Small intestine (tissue), 7 donors: ENCODE data around the gene LAS1L. TPM values are rescaled to one million over a fixed set of nuclear protein-coding genes. Genes with fewer than 3 reads are reported as not detected.
"Not testable (repeated sequence)": the region's sequence is repeated elsewhere in the genome, so short reads cannot be mapped to it uniquely, and the experiment has no call there.

Source experiments
- DNase-seq, 2 donors: peaks; one replicate each; pipeline versions ENCODE4 v3.0.0 to v3.0.0-alpha.2; 2013
- FAIRE-seq: peaks from 2 replicates; lab custom pipeline; 2012; peaks lifted over from hg19 to GRCh38; lab: Jason Lieb, UNC
- H3K27ac ChIP-seq, 3 donors: one replicate each; pipeline ENCODE4 v1.5.1; 2013; ENCODE audit warnings: low read length in 2 of 3, mild to moderate bottlenecking in 2 of 3, control low read depth in 1 of 3, inconsistent platforms in 1 of 3, low read depth in 1 of 3, moderate library complexity in 1 of 3
- H3K27me3 ChIP-seq, 3 donors: one replicate each; pipeline ENCODE4 v1.6.1; 2013; ENCODE audit warnings: low read length in 3 of 3, inconsistent platforms in 1 of 3; ENCODE audit not compliant: control insufficient read depth in 3 of 3, insufficient read depth in 3 of 3
- H3K36me3 ChIP-seq, 3 donors: one replicate each; pipeline ENCODE4 v1.6.1; 2013; ENCODE audit warnings: low read length in 3 of 3, inconsistent platforms in 1 of 3, low read depth in 1 of 3, mild to moderate bottlenecking in 1 of 3, moderate library complexity in 1 of 3; ENCODE audit not compliant: control insufficient read depth in 3 of 3, insufficient read depth in 2 of 3
- H3K4me1 ChIP-seq, 3 donors: one replicate each; pipeline ENCODE4 v1.6.1; 2013; ENCODE audit warnings: low read length in 2 of 3, inconsistent platforms in 1 of 3, low read depth in 1 of 3, mild to moderate bottlenecking in 1 of 3, moderate library complexity in 1 of 3; ENCODE audit not compliant: control insufficient read depth in 3 of 3, insufficient read depth in 2 of 3
- H3K4me3 ChIP-seq, 3 donors: one replicate each; pipeline ENCODE4 v1.5.1; 2013; ENCODE audit warnings: low read length in 3 of 3, control low read depth in 1 of 3, inconsistent platforms in 1 of 3, low read depth in 1 of 3, mild to moderate bottlenecking in 1 of 3, moderate library complexity in 1 of 3
- H3K9me3 ChIP-seq, 2 donors: one replicate each; pipeline ENCODE4 v1.6.1; 2013; ENCODE audit warnings: low read depth in 1 of 2, low read length in 1 of 2; ENCODE audit not compliant: control insufficient read depth in 2 of 2, insufficient read depth in 1 of 2
- WGBS, 3 donors: extraction: QIAGEN DNeasy Blood & Tissue Kit; methylation state at CpG; one replicate each; pipeline ENCODE4 v1.1.7; 2013; 5-methylcytosine and 5-hydroxymethylcytosine counted together
- polyA plus RNA-seq, 4 donors: library from polyadenylated mRNA; stranded (reverse) in 3 of 4; unstranded in 1 of 4; fragments of 200-250 nt in 3 of 4; fragments of 120-200 nt in 1 of 4; gene quantifications; one replicate each; pipeline versions ENCODE4 v1.2.1 to v1.2.3, GENCODE V29; 2013
- donor health status: healthy with polysubstance abuse.
- donor health status: control.
- donor health status: control.
- donor health status: Bipolar disorder and iron deficiency.
- donor health status: healthy.

The LAS1L gene
- polyA plus RNA-seq, 4 donors: 7.6 to 26.3 (median 15.0) TPM

GRCh38 chrX:65528705-65529340 lies 5.8 kb downstream of the LAS1L start:
- no peaks in the 10 kb centered on the region for H3K9me3 ChIP-seq
- H3K27me3 ChIP-seq: no peaks in the 10 kb centered on the region
- 39 to 54% (median 53%) methylated on average over 9 of the region's 9 CpGs for whole genome bisulfite sequencing, 3 donors
- H3K4me1 ChIP-seq: peaks cover 0 to 3% (median 1%) of the 10 kb centered on the region in 3 donors
- H3K36me3 ChIP-seq: peaks cover 2 to 36% (median 4%) of the 10 kb centered on the region in 3 donors
- FAIRE-seq: no peak
- H3K27ac ChIP-seq: no peak overlapping the region
- no peak overlapping the region for H3K4me3 ChIP-seq
- peak; percentile 11 to 31 for DNase-seq

DNA sequence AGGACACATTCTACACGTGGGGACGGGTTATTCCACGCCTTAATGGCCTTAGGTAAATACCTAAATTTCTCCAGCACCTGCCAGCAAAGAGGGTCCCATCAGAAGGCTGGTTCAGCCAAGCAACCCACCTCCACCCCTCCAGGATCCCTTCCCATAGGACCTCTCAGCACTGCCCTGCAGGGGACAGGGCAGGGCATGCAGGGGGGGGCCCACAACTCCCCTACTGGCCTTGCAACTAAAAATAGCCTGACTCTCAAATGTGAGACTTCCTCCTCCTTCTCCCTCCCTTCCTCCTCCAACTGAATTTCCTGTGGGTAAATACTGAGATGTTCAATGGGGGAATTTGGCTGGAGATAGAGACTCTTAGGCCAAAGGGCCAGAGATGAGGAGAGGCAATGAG lies 6.3 kb downstream of the LAS1L start:
- H3K27me3 ChIP-seq: no peaks in the 10 kb centered on the region
- peaks cover 4 to 41% (median 4%) of the 10 kb centered on the region in 3 donors for H3K36me3 ChIP-seq
- H3K4me3 ChIP-seq: no peak overlapping the region
- no peak overlapping the region for H3K27ac ChIP-seq
- DNase-seq (no peak), FAIRE-seq (no peak)
- H3K9me3 ChIP-seq: no peaks in the 10 kb centered on the region
- WGBS, 3 donors: 27 to 53% (median 39%) methylated on average over 3 of the region's 3 CpGs
- no peaks in the 10 kb centered on the region for H3K4me1 ChIP-seq

DNA sequence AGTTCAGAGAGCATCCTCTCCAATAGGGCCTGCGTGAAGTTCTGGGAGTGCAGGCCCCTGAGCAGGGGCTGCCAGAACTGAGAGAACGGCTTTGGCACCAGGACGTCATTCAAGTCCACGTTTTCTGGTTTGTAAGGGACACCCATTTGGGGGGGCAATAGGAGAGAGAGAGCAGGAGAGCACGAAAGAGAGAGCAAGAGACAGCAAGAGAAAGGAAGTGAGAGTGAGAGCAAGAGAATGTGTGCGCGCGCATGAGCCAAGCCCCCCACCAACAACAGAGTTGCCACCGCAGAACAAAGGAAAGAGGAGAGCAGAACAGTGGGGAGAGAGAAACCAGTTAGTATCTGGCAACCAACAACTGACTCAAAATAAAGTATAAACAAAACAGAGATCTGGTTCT lies 10.4 kb downstream of the LAS1L start:
- Histone ChIP-seq H3K27ac (no peak overlapping the region), H3K4me3 (no peak overlapping the region), H3K36me3 (peaks cover 4 to 46% (median 4%) of the 10 kb centered on the region in 3 donors), H3K9me3 (no peaks in the 10 kb centered on the region), H3K27me3 (no peaks in the 10 kb centered on the region), H3K4me1 (no peaks in the 10 kb centered on the region)
- DNase-seq (no peak), FAIRE-seq (no peak)
- 89 to 95% (median 90%) methylated on average over 8 to 9 of the region's 9 CpGs for WGBS, 3 donors

GRCh38 chrX:65522739-65523372 lies 11.7 kb downstream of the LAS1L start:
- Histone ChIP-seq H3K4me3 (no peak overlapping the region), H3K9me3 (no peaks in the 10 kb centered on the region), H3K4me1 (no peaks in the 10 kb centered on the region), H3K27me3 (no peaks in the 10 kb centered on the region), H3K36me3 (peaks cover 2 to 44% (median 4%) of the 10 kb centered on the region in 3 donors), H3K27ac (no peak overlapping the region)
- 79 to 84% (median 79%) methylated on average over 3 of the region's 3 CpGs for WGBS, 3 donors
- FAIRE-seq (no peak), DNase-seq (no peak)

DNA sequence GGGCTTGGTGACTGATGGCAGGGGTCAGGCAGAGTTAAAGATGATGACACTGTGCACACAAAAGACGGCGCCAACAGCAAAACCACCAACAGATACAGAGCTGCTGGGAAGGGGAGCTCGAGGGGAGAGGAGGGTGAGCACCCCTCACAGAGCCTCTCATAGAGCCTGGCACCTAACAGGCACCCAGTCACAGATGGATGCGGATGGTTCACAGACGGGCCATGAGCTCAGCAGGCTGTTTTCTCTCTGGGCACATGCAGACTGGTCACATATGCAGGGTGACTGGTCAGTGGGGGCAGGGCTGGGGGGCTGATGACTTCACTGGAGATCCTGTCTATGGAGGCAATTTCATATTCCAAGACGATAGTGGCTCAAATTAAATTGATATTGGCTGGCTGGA lies 15.1 kb downstream of the LAS1L start:
- 77 to 81% (median 78%) methylated on average over 3 to 4 of the region's 6 CpGs for WGBS, 3 donors
- not testable (repeated sequence) for FAIRE-seq
- peaks cover 0 to 46% (median 4%) of the 10 kb centered on the region in 3 donors for H3K36me3 ChIP-seq

DNA sequence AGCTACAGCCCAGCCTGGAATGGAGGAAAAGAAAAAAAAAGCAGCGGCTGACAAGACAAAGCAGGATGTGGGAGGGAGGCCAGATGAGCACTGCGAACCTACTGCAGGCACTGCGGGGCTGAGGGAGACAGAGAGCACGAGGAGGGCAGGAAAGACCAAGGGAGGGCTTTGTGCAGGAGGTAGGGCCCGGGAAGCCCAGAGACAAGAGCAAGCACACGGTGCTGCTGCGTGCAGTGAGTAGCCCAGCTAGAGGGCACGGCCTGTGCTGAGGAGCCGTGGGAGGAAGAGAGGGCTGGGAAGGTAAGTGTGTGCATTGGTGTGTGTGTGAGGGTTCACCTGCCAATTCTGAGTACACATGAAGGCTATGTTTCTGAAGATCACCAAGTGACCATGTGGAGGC lies 15.6 kb downstream of the LAS1L start:
- not testable (repeated sequence) for H3K4me3 ChIP-seq, DNase-seq, H3K27ac ChIP-seq, H3K9me3 ChIP-seq, H3K4me1 ChIP-seq, FAIRE-seq, H3K27me3 ChIP-seq
- 71 to 88% (median 79%) methylated on average over 4 of the region's 9 CpGs for WGBS, 3 donors
- H3K36me3 ChIP-seq: peaks cover 0 to 46% (median 3%) of the 10 kb centered on the region in 3 donors

More for the DNA sequence above, 15.1 kb downstream of the LAS1L start:
- not testable (repeated sequence) for H3K27me3 ChIP-seq, H3K4me1 ChIP-seq, DNase-seq, H3K4me3 ChIP-seq, H3K9me3 ChIP-seq, H3K27ac ChIP-seq

GRCh38 chrX:65517923-65518322 lies 16.7 kb downstream of the LAS1L start:
- 80 to 89% (median 88%) methylated on average over 3 of the region's 3 CpGs for WGBS, 3 donors
- Histone ChIP-seq H3K27ac (no peak overlapping the region), H3K4me3 (no peak overlapping the region), H3K27me3 (no peaks in the 10 kb centered on the region), H3K4me1 (no peaks in the 10 kb centered on the region), H3K9me3 (no peaks in the 10 kb centered on the region), H3K36me3 (peaks cover 0 to 39% (median 0%) of the 10 kb centered on the region in 3 donors)
- DNase-seq (no peak), FAIRE-seq (no peak)

GRCh38 chrX:65516756-65517155 lies 17.8 kb downstream of the LAS1L start:
- H3K27ac ChIP-seq: no peak overlapping the region
- no peaks in the 10 kb centered on the region for H3K4me1 ChIP-seq
- no peaks in the 10 kb centered on the region for H3K27me3 ChIP-seq
- no peak for DNase-seq
- H3K36me3 ChIP-seq: peaks cover 0 to 35% (median 0%) of the 10 kb centered on the region in 3 donors
- H3K4me3 ChIP-seq: no peak overlapping the region
- WGBS, 3 donors: 81 to 94% (median 93%) methylated on average over 3 of the region's 3 CpGs
- no peaks in the 10 kb centered on the region for H3K9me3 ChIP-seq
- no peak for FAIRE-seq
